DMS 273 treated with DMSO at 0.1 percent for 48 hours (cell line): ENCODE data around the gene LBH.

ENCODE experiments used
- DNase-seq: peaks from one replicate; lab custom pipeline; 2025; lab: John Stamatoyannopoulos, UW

The LBH gene

GRCh38 chr2:30277582-30277981 lies 46.2 kb downstream of the LBH start:
- DNase-seq: no peak

GRCh38 chr2:30278419-30278818 lies 47.1 kb downstream of the LBH start:
- no peak for DNase-seq

- no peak for DNase-seq
Observed at GRCh38 chr2:30280596-30281434, 49.5 kb downstream of the LBH start.

- no peak for DNase-seq
Observed at GRCh38 chr2:30282081-30282480, 50.7 kb downstream of the LBH start.

GRCh38 chr2:30282721-30283120 lies 51.4 kb downstream of the LBH start:
- no peak for DNase-seq

GRCh38 chr2:30283931-30284565 lies 52.7 kb downstream of the LBH start:
- no peak for DNase-seq

GRCh38 chr2:30285758-30286157 lies 54.4 kb downstream of the LBH start:
- DNase-seq: no peak

- no peak for DNase-seq
Observed at GRCh38 chr2:30287190-30287840, 56.0 kb downstream of the LBH start.

- DNase-seq: no peak
Observed at GRCh38 chr2:30287857-30288513, 56.7 kb downstream of the LBH start.

GRCh38 chr2:30288561-30288960 lies 57.2 kb downstream of the LBH start:
- DNase-seq: no peak

GRCh38 chr2:30293303-30293921 lies 62.1 kb downstream of the LBH start:
- no peak for DNase-seq

- DNase-seq: no peak
Observed at GRCh38 chr2:30294133-30294532, 62.8 kb downstream of the LBH start.

- DNase-seq: no peak
Observed at GRCh38 chr2:30296496-30296895, 65.2 kb downstream of the LBH start.

- DNase-seq: no peak
Observed at GRCh38 chr2:30298302-30298701, 67.0 kb downstream of the LBH start.

- no peak for DNase-seq
Observed at GRCh38 chr2:30300122-30300455, 68.8 kb downstream of the LBH start.

- no peak for DNase-seq
Observed at GRCh38 chr2:30300456-30301221, 69.3 kb downstream of the LBH start.

- no peak for DNase-seq
Observed at GRCh38 chr2:30301551-30301950, 70.2 kb downstream of the LBH start.

GRCh38 chr2:30302566-30302965 lies 71.2 kb downstream of the LBH start:
- DNase-seq: no peak

- no peak for DNase-seq
Observed at GRCh38 chr2:30303095-30303494, 71.8 kb downstream of the LBH start.

- DNase-seq: no peak
Observed at GRCh38 chr2:30305235-30305634, 73.9 kb downstream of the LBH start.

GRCh38 chr2:30306522-30306921 lies 75.2 kb downstream of the LBH start:
- no peak for DNase-seq

- DNase-seq: no peak
Observed at GRCh38 chr2:30308280-30308679, 76.9 kb downstream of the LBH start.
